Spleen (tissue), 11 donors: Measurements from ENCODE around the gene FGD4. TPM values are rescaled to one million over a fixed set of nuclear protein-coding genes. Genes with fewer than 3 reads are reported as not detected.

Experiments used
- DNase-seq: peaks from one replicate; pipeline ENCODE4 v3.0.0-alpha.2; 2020
- H3K27ac ChIP-seq, 8 donors: fragments of 200-600 bp; sonication (generic) in 7 of 8; 1 replicate in 4 of 8; 2 replicates in 4 of 8; pipeline versions ENCODE4 v1.5.0 to v1.8.0; 2016 to 2021; ENCODE audit warnings: inconsistent platforms in 4 of 8, mild to moderate bottlenecking in 4 of 8, moderate library complexity in 1 of 8
- H3K27me3 ChIP-seq, 7 donors: fragments of 200-600 bp; sonication (generic) in 6 of 7; replicated peaks in 1 of 7; 1 replicate in 4 of 7; 2 replicates in 3 of 7; pipeline versions ENCODE4 v1.5.0 to v1.8.0; 2016 to 2021; ENCODE audit warnings: inconsistent platforms in 3 of 7, mild to moderate bottlenecking in 1 of 7
- H3K36me3 ChIP-seq, 6 donors: fragments of 200-600 bp; sonication (generic) in 5 of 6; 1 replicate in 4 of 6; 2 replicates in 2 of 6; pipeline versions ENCODE4 v1.5.0 to v1.8.0; 2016 to 2021; ENCODE audit warnings: inconsistent platforms in 2 of 6
- H3K4me1 ChIP-seq, 6 donors: fragments of 200-600 bp; sonication (generic) in 5 of 6; 1 replicate in 3 of 6; 2 replicates in 3 of 6; pipeline versions ENCODE4 v1.5.0 to v1.8.0; 2016 to 2021; ENCODE audit warnings: inconsistent platforms in 3 of 6
- H3K4me3 ChIP-seq, 8 donors: fragments of 200-600 bp; sonication (generic) in 7 of 8; 1 replicate in 4 of 8; 2 replicates in 4 of 8; pipeline versions ENCODE4 v1.5.0 to v1.8.0; 2016 to 2021; ENCODE audit warnings: inconsistent platforms in 4 of 8, mild to moderate bottlenecking in 4 of 8, moderate library complexity in 2 of 8
- H3K9me3 ChIP-seq, 8 donors: fragments of 200-600 bp; sonication (generic) in 7 of 8; 1 replicate in 4 of 8; 2 replicates in 4 of 8; pipeline versions ENCODE4 v1.5.0 to v1.8.0; 2016 to 2021; ENCODE audit warnings: inconsistent platforms in 4 of 8
- CTCF ChIP-seq, 11 experiments: fragments of 200-600 bp in 7 of 11; fragments of 450-650 bp in 4 of 11; sonication (generic) in 4 of 11; IDR thresholded peaks in 8 of 11; conservative IDR thresholded peaks in 3 of 11; 1 replicate in 7 of 11; 2 replicates in 4 of 11; pipeline versions ENCODE4 v1.4.0 to v1.8.0; 2016 to 2021; ENCODE audit warnings: antibody characterized with exemption in 11 of 11, inconsistent platforms in 4 of 11, mild to moderate bottlenecking in 1 of 11
- POLR2A ChIP-seq, 3 donors: fragments of 450-650 bp; IDR thresholded peaks; one replicate each; pipeline ENCODE4 v1.5.1; 2017; ENCODE audit warnings: antibody characterized with exemption in 3 of 3, mild to moderate bottlenecking in 1 of 3
- POLR2AphosphoS5 ChIP-seq, 3 donors: sonication (generic); formaldehyde crosslinking; IDR thresholded peaks; one replicate each; pipeline ENCODE4 v1.5.1; 2017; ENCODE audit warnings: antibody characterized with exemption in 3 of 3
- WGBS, 5 donors: extraction: QIAGEN DNeasy Blood & Tissue Kit in 3 of 5; methylation state at CpG; one replicate each; pipeline versions ENCODE4 v1.1.5 to v1.1.7; 2013 to 2018; 5-methylcytosine and 5-hydroxymethylcytosine counted together
- intact Hi-C: fragments of 100-400 bp; cut with DNase I; formaldehyde crosslinking; loops from one replicate; pipeline ENCODE4 v1.15.0; 2023; ENCODE audit warnings: low total_unique reads
- polyA plus RNA-seq, 3 donors: library from polyadenylated mRNA; stranded (reverse); fragments of 200-250 nt; gene quantifications; one replicate each; pipeline ENCODE4 v1.2.1, GENCODE V29; 2013
- total RNA-seq, 7 donors: library from RNA; depleted of rRNA in 3 of 7; stranded (reverse); fragments of >200 nt in 3 of 7; fragmentation: NEBNext Ultra II Directional in 4 of 7; extraction: Animal tissue kit (Norgen Biotek cat#: 25700) in 4 of 7; gene quantifications; one replicate each; pipeline versions ENCODE4 v1.1.0 to v1.2.1, GENCODE V29; 2016 to 2021
- donor health status: healthy with polysubstance abuse.
- donor health status: DM: no; HTN: no; CAD: no; lungs with moderate emphysema.
- donor health status: DM: no; HTN: no; CAD: no.
- donor health status: Bipolar disorder and iron deficiency.
- donor health status: healthy.
- donor health status: DM: no; HTN: no; CAD: no.
- donor health status: DM: yes; HTN: yes; CAD: no.

Gene FGD4
- total and polyA plus RNA-seq, 10 donors: 1.0 to 44.4 (median 25.7) TPM

GRCh38 chr12:32651956-32652210 lies 252.5 kb downstream of the FGD4 start:
- TF ChIP-seq CTCF (IDR thresholded peaks at IDR 0.05 in 8 of 11, conservative IDR thresholded peaks at IDR 0.05 in 3 of 11) (no peak), POLR2AphosphoS5 (IDR thresholded peaks at IDR 0.05) (no peak), POLR2A (IDR thresholded peaks at IDR 0.05) (no peak)
- Histone ChIP-seq H3K27ac (no peak overlapping the region), H3K36me3 (no peaks in the 10 kb centered on the region), H3K9me3 (no peaks in the 10 kb centered on the region), H3K4me3 (no peak overlapping the region), H3K4me1 (no peaks in the 10 kb centered on the region), H3K27me3 (no peaks in the 10 kb centered on the region)
- intact Hi-C loops: no loop called here
- WGBS, 5 donors: 91 to 96% (median 94%) methylated on average over 4 of the region's 4 CpGs
- no peak for DNase-seq

GRCh38 chr12:32659908-32660440 lies 260.6 kb downstream of the FGD4 start:
- Histone ChIP-seq H3K4me3 (no peak overlapping the region), H3K27me3 (no peaks in the 10 kb centered on the region), H3K9me3 (no peaks in the 10 kb centered on the region), H3K27ac (no peak overlapping the region), H3K4me1 (peaks cover 0 to 4% (median 0%) of the 10 kb centered on the region in 6 donors), H3K36me3 (no peaks in the 10 kb centered on the region)
- TF ChIP-seq CTCF (IDR thresholded peaks at IDR 0.05 in 8 of 11, conservative IDR thresholded peaks at IDR 0.05 in 3 of 11) (no peak), POLR2A (IDR thresholded peaks at IDR 0.05) (no peak), POLR2AphosphoS5 (IDR thresholded peaks at IDR 0.05) (no peak)
- 57 to 84% (median 80%) methylated on average over 6 of the region's 6 CpGs for WGBS, 5 donors
- intact Hi-C loops: loop anchor here (5.0 to 10.0 kb wide), 2 partner anchors 208 to 295 kb away; no protein-coding TSS in a partner anchor
- DNase-seq: no peak

- H3K27me3 ChIP-seq: no peaks in the 10 kb centered on the region
Measured at GRCh38 chr12:32661706-32662105, 262.3 kb downstream of the FGD4 start.

GRCh38 chr12:32662665-32663064 lies 263.3 kb downstream of the FGD4 start:
- no peak overlapping the region for H3K27ac ChIP-seq
- no peak overlapping the region for H3K4me3 ChIP-seq
- intact Hi-C loops: loop anchor here (10.0 kb wide), 1 partner anchor 298 kb away; no protein-coding TSS in a partner anchor
- TF ChIP-seq POLR2A (IDR thresholded peaks at IDR 0.05) (no peak), POLR2AphosphoS5 (IDR thresholded peaks at IDR 0.05) (no peak), CTCF (IDR thresholded peaks at IDR 0.05 in 8 of 11, conservative IDR thresholded peaks at IDR 0.05 in 3 of 11) (no peak)
- peaks cover 0 to 2% (median 0%) of the 10 kb centered on the region in 6 donors for H3K4me1 ChIP-seq
- no peaks in the 10 kb centered on the region for H3K36me3 ChIP-seq
- WGBS, 5 donors: 87 to 91% (median 90%) methylated on average over 2 of the region's 2 CpGs
- no peaks in the 10 kb centered on the region for H3K27me3 ChIP-seq
- DNase-seq: no peak
- no peaks in the 10 kb centered on the region for H3K9me3 ChIP-seq

More at GRCh38 chr12:32661706-32662105, 262.3 kb downstream of the FGD4 start:
- Histone ChIP-seq H3K36me3 (no peaks in the 10 kb centered on the region), H3K4me3 (no peak overlapping the region), H3K27ac (no peak overlapping the region), H3K9me3 (no peaks in the 10 kb centered on the region), H3K4me1 (peaks cover 0 to 4% (median 0%) of the 10 kb centered on the region in 6 donors)
- intact Hi-C loops: loop anchor here (10.0 kb wide), 1 partner anchor 297 kb away; no protein-coding TSS in a partner anchor
- TF ChIP-seq POLR2AphosphoS5 (IDR thresholded peaks at IDR 0.05): no peak
- TF ChIP-seq POLR2A (IDR thresholded peaks at IDR 0.05): no peak
- TF ChIP-seq CTCF (IDR thresholded peaks at IDR 0.05 in 8 of 11, conservative IDR thresholded peaks at IDR 0.05 in 3 of 11): no peak
- no peak for DNase-seq
- 83 to 90% (median 86%) methylated on average over 7 of the region's 7 CpGs for WGBS, 5 donors
